CD4-positive, alpha-beta T cell treated with Interleukin-15 for 4 hours (primary cell): ENCODE data around the gene MTG2.

Experiments
- DNase-seq: peaks from one replicate; pipeline ENCODE4 v3.0.0-alpha.2; 2020; ENCODE audit warnings: low spot score

MTG2 gene

GRCh38 chr20:62186887-62187866 lies 4.3 kb downstream of the MTG2 start:
- DNase-seq = no peak

- no peak for DNase-seq
These were observed 8.0 kb downstream of the MTG2 start for GRCh38 chr20:62190639-62191411.

GRCh38 chr20:62191781-62192559 lies 9.1 kb downstream of the MTG2 start:
- no peak for DNase-seq

GRCh38 chr20:62192635-62193034 lies 9.8 kb downstream of the MTG2 start:
- no peak for DNase-seq

GRCh38 chr20:62193079-62194025 lies 10.5 kb downstream of the MTG2 start:
- no peak for DNase-seq

GRCh38 chr20:62195075-62195405 lies 12.2 kb downstream of the MTG2 start:
- DNase-seq = no peak

GRCh38 chr20:62195736-62196135 lies 12.9 kb downstream of the MTG2 start:
- no peak for DNase-seq

- no peak for DNase-seq
These were observed 13.5 kb downstream of the MTG2 start for GRCh38 chr20:62196286-62196685.

- DNase-seq = no peak
These were observed 14.5 kb downstream of the MTG2 start for GRCh38 chr20:62197311-62197710.

- DNase-seq = no peak
These were observed 15.0 kb downstream of the MTG2 start for GRCh38 chr20:62197801-62198200.

- no peak for DNase-seq
These were observed 15.7 kb downstream of the MTG2 start for GRCh38 chr20:62198496-62198895.

- DNase-seq = no peak
These were observed 16.1 kb downstream of the MTG2 start for GRCh38 chr20:62198931-62199330.

- DNase-seq = no peak
These were observed 17.8 kb downstream of the MTG2 start for GRCh38 chr20:62200491-62201172.

- no peak for DNase-seq
These were observed 18.6 kb downstream of the MTG2 start for GRCh38 chr20:62201173-62202082.

- DNase-seq = no peak
These were observed 19.2 kb downstream of the MTG2 start for GRCh38 chr20:62202083-62202395.

- DNase-seq = no peak
These were observed 20.0 kb downstream of the MTG2 start for GRCh38 chr20:62202676-62203377.

GRCh38 chr20:62203378-62204030 lies 20.7 kb downstream of the MTG2 start:
- DNase-seq = no peak

- DNase-seq = no peak
These were observed 23.0 kb downstream of the MTG2 start for GRCh38 chr20:62205618-62206387.
